ENCODE results near the gene KIR2DL4.
"Not testable (repeated sequence)": the region's sequence is repeated elsewhere in the genome, so short reads cannot be mapped to it uniquely, and the experiment has no call there.

DNA sequence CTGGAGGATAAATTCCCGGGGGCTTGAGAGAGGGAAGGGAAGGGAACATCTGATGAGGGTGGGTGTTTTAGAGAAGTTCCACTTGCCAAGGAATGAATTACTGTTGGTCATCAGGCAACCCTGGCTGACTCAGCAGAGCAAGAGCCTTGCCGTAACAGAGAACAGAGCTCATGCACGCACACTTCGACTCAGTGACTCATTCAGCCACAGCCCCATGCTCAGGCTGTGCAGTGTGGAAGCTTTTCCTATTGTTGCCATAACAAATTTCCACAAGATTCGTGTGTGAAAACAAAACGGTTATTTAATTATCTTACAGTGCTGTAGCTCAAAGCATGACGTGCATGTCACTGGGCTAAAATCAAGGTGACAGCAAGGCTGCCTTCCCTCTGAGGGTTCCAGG, 56.0 kb downstream of the KIR2DL4 start:
- not testable (repeated sequence) for TF ChIP-seq ZFP30 (CRISPR knock-in tag; IDR thresholded peaks at IDR 0.05); ARNTL (CRISPR knock-in tag; IDR thresholded peaks at IDR 0.05; ENCODE audit: borderline replicate concordance, low read depth); ISL1 (CRISPR knock-in tag; IDR thresholded peaks at IDR 0.05)

All from SK-N-SH treated with all-trans-retinoic acid at 6 μM for 48 hours (cell line).